K562 (cell line): ENCODE results near the gene DYNLT2. TPM values are rescaled to one million over a fixed set of nuclear protein-coding genes. Genes with fewer than 3 reads are reported as not detected.

Experiments used
- AFF4 ChIP-seq: sonication (generic); formaldehyde crosslinking; IDR thresholded peaks from 2 replicates; pipeline ENCODE4 v1.8.0; 2023; ENCODE audit warnings: mild to moderate bottlenecking, missing genetic modification reagents
- ARID3B ChIP-seq: fragments of 250-450 bp; sonication (Bioruptor Pico); IDR thresholded peaks from 2 replicates; pipeline ENCODE4 v1.4.0; 2020; ENCODE audit warnings: borderline replicate concordance
- ETV6 ChIP-seq, 3 experiments: fragments of 150-350 bp in 1 of 3; sonication (generic) in 1 of 3; formaldehyde crosslinking in 1 of 3; IDR thresholded peaks; 2 replicates each; pipeline versions ENCODE4 v1.6.1 to v1.8.0; 2014 to 2022; ENCODE audit warnings: borderline replicate concordance in 2 of 3, low read depth in 2 of 3, antibody characterized with exemption in 1 of 3, low read length in 1 of 3, mild to moderate bottlenecking in 1 of 3, missing genetic modification reagents in 1 of 3
- HIVEP1 ChIP-seq: fragments of 250-450 bp; sonication (Bioruptor Pico); IDR thresholded peaks from 2 replicates; pipeline ENCODE4 v1.4.0; 2020; ENCODE audit warnings: mild to moderate bottlenecking
- MIER1 ChIP-seq: fragments of 450-650 bp; IDR thresholded peaks from 2 replicates; pipeline ENCODE4 v1.6.1; 2016; ENCODE audit warnings: antibody characterized with exemption, mild to moderate bottlenecking, low read depth
- NFRKB ChIP-seq: fragments of 450-650 bp; IDR thresholded peaks from 2 replicates; pipeline ENCODE4 v1.6.1; 2016; ENCODE audit warnings: low read depth
- PML ChIP-seq: IDR thresholded peaks from 2 replicates; pipeline ENCODE4 v1.6.1; 2012; ENCODE audit warnings: low read length, inconsistent platforms
- POLR2G ChIP-seq: fragments of 200-400 bp; formaldehyde crosslinking; IDR thresholded peaks from 2 replicates; pipeline ENCODE4 v1.6.1; 2017; ENCODE audit warnings: low read depth, mild to moderate bottlenecking, antibody characterized with exemption, low read length, moderate library complexity
- TAF9B ChIP-seq: fragments of 450-650 bp; IDR thresholded peaks from 2 replicates; pipeline ENCODE4 v1.6.1; 2018; ENCODE audit warnings: mild to moderate bottlenecking; ENCODE audit not compliant: partially characterized antibody
- ZNF143 ChIP-seq: sonication (generic); formaldehyde crosslinking; IDR thresholded peaks from 2 replicates; pipeline ENCODE4 v1.9.0; 2022; ENCODE audit warnings: mild to moderate bottlenecking, missing genetic modification reagents
- ZNF592 ChIP-seq: fragments of 450-650 bp; IDR thresholded peaks from 2 replicates; pipeline ENCODE4 v1.6.1; 2017; ENCODE audit warnings: antibody characterized with exemption, mild to moderate bottlenecking
- polyA plus RNA-seq, 8 experiments: library from polyadenylated mRNA; depleted of rRNA in 4 of 8; stranded (reverse) in 5 of 8; unstranded in 3 of 8; fragments of >200 nt; fragmentation: Nextera tagmentation in 2 of 8; fragmentation: Illumina TruSeq in 1 of 8; extraction: Ambion mirVana in 2 of 8; extraction: Trizol in 1 of 8; gene quantifications; 2 replicates each; pipeline versions ENCODE4 v1.2.1 to v1.2.3, GENCODE V29; 2011 to 2014; ENCODE audit warnings: inconsistent platforms in 1 of 8, missing spikeins in 1 of 8
- total RNA-seq, 7 experiments: library from RNA; depleted of rRNA in 6 of 7; stranded (reverse); fragments of >200 nt in 6 of 7; fragmentation: Illumina TruSeq in 2 of 7; extraction: Trizol in 2 of 7; gene quantifications; 2 replicates each; pipeline versions ENCODE4 v1.2.1 to v1.2.3, GENCODE V29; 2011 to 2021; ENCODE audit warnings: low replicate concordance in 1 of 7
- TF ChIP-seq, protein P1 (sequence below): fragments of 450-650 bp; formaldehyde crosslinking; IDR thresholded peaks from 2 replicates; pipeline ENCODE4 v1.4.0; 2020; ENCODE audit warnings: mild to moderate bottlenecking, moderate library complexity
- TF ChIP-seq, protein P2 (sequence below): IDR thresholded peaks from 3 replicates; pipeline ENCODE4 v1.6.1; 2011; ENCODE audit warnings: borderline replicate concordance, mild to moderate bottlenecking; ENCODE audit not compliant: insufficient read length, insufficient read depth

Gene DYNLT2
- total and polyA plus RNA-seq, 9 of the 15 experiments (the other 6 are each of a cell fraction or from before 2014, with no cell fraction given), result 2.0 to 12.8 (median 6.3) TPM

GRCh38 chr6:169725125-169726048, 26.0 kb downstream of the DYNLT2 start (continued):
- no peak for TF ChIP-seq ARID3B (CRISPR knock-in tag)
- no peak for TF ChIP-seq AFF4
- no peak for TF ChIP-seq ZNF143
- peak; percentile 73; the same call in 1 of the 2 replicates for TF ChIP-seq NFRKB
- peak; percentile 75; the same call in 1 of the 2 replicates for TF ChIP-seq ZNF592
- peak; percentile 55; the same call in 1 of the 2 replicates for TF ChIP-seq MIER1
- TF ChIP-seq HIVEP1 (CRISPR knock-in tag), result no peak
- TF ChIP-seq TAF9B, result no peak
- TF ChIP-seq, protein P1, sequence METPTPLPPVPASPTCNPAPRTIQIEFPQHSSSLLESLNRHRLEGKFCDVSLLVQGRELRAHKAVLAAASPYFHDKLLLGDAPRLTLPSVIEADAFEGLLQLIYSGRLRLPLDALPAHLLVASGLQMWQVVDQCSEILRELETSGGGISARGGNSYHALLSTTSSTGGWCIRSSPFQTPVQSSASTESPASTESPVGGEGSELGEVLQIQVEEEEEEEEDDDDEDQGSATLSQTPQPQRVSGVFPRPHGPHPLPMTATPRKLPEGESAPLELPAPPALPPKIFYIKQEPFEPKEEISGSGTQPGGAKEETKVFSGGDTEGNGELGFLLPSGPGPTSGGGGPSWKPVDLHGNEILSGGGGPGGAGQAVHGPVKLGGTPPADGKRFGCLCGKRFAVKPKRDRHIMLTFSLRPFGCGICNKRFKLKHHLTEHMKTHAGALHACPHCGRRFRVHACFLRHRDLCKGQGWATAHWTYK, result no peak
- TF ChIP-seq PML, result peak; percentile 61
- no peak; the same call in 1 of the 2 replicates for TF ChIP-seq POLR2G
- TF ChIP-seq ETV6 (IDR thresholded peaks at IDR 0.05; ENCODE audit: borderline replicate concordance in 1 of 2, low read depth in 2 of 2, low read length in 1 of 2), result no peak
- no peak for TF ChIP-seq ETV6 (CRISPR knock-in tag; IDR thresholded peaks at IDR 0.05; ENCODE audit: borderline replicate concordance)
- TF ChIP-seq, protein P2, sequence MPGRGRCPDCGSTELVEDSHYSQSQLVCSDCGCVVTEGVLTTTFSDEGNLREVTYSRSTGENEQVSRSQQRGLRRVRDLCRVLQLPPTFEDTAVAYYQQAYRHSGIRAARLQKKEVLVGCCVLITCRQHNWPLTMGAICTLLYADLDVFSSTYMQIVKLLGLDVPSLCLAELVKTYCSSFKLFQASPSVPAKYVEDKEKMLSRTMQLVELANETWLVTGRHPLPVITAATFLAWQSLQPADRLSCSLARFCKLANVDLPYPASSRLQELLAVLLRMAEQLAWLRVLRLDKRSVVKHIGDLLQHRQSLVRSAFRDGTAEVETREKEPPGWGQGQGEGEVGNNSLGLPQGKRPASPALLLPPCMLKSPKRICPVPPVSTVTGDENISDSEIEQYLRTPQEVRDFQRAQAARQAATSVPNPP, result no peak
